Upper lobe of right lung (tissue), 1 donor: ENCODE measurements around the gene NXNL2. TPM values are rescaled to one million over a fixed set of nuclear protein-coding genes. Genes with fewer than 3 reads are reported as not detected.
A peak's percentile ranks its signal among the peaks of the same experiment; 100 is the strongest.

Source experiments
- ATAC-seq: fragments of 200-7000 bp; cut with Tn5 transposase; one replicate; pipeline ENCODE4 v1.9.1; 2020; ENCODE audit warnings: mild to moderate bottlenecking, moderate library complexity
- DNase-seq: peaks from one replicate; pipeline ENCODE4 v3.0.0-alpha.2; 2020
- H3K27ac ChIP-seq: fragments of 200-600 bp; one replicate; pipeline ENCODE4 v1.8.0; 2022
- H3K27me3 ChIP-seq: fragments of 200-600 bp; one replicate; pipeline ENCODE4 v1.8.0; 2022; ENCODE audit warnings: mild to moderate bottlenecking
- H3K36me3 ChIP-seq: fragments of 200-600 bp; one replicate; pipeline ENCODE4 v1.8.0; 2022
- H3K4me1 ChIP-seq: fragments of 200-600 bp; one replicate; pipeline ENCODE4 v1.8.0; 2022
- H3K4me3 ChIP-seq: fragments of 200-600 bp; one replicate; pipeline ENCODE4 v1.8.0; 2022; ENCODE audit warnings: mild to moderate bottlenecking
- H3K9me3 ChIP-seq: fragments of 200-600 bp; one replicate; pipeline ENCODE4 v1.8.0; 2022
- CTCF ChIP-seq: fragments of 200-600 bp; IDR thresholded peaks from one replicate; pipeline ENCODE4 v1.8.0; 2022; ENCODE audit warnings: antibody characterized with exemption
- intact Hi-C: fragments of 100-400 bp; cut with DNase I; formaldehyde crosslinking; loops from one replicate; pipeline ENCODE4 v1.11.0; 2022
- total RNA-seq: library from RNA; stranded (reverse); fragmentation: NEBNext Ultra II Directional; extraction: Animal tissue kit (Norgen Biotek cat#: 25700); gene quantifications from one replicate; pipeline ENCODE4 v1.2.1, GENCODE V29; 2021
- donor health status: DM: no; HTN: yes; CAD: no; lungs with severe emphysema.

NXNL2 gene
- total RNA-seq, 1 donor from 2014 or later, result not detected

DNA sequence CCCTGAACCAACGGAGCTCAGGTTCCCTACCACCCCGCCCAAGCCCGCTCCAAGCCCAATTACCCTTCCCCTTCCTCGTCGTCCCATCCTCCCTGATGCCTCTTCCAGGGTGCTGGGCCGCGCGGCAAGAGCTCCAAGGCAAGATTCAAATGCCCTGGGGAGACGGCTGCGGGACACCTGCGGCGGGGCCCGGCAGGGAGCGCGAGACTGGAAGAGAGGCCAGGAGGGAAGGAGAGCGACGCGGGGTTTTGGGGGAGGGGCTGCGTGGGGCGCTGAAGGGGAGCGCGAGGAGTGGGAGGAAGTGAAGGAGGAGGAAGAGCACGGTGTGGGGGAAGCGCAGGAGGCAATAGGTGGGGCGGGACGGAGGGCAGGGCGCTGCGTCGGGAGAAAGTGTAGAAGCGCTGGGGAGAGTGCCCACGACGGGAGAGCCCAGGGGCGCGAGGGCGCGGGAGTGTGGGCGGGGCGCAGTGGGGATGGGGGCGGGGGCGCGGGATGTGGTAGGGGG is 975 bp upstream of the NXNL2 start:
- no peak for TF ChIP-seq CTCF
- DNase-seq (peak; percentile 73), ATAC-seq (peak; percentile 51)
- H3K36me3 ChIP-seq, result no peaks in the 10 kb centered on the region
- no peaks in the 10 kb centered on the region for H3K9me3 ChIP-seq
- peak overlapping the region; percentile 54 for H3K4me3 ChIP-seq
- intact Hi-C loops, result no loop called here
- peaks cover 14% of the 10 kb centered on the region for H3K4me1 ChIP-seq
- peaks cover 12% of the 10 kb centered on the region for H3K27me3 ChIP-seq
- peak overlapping the region; percentile 55 for H3K27ac ChIP-seq

DNA sequence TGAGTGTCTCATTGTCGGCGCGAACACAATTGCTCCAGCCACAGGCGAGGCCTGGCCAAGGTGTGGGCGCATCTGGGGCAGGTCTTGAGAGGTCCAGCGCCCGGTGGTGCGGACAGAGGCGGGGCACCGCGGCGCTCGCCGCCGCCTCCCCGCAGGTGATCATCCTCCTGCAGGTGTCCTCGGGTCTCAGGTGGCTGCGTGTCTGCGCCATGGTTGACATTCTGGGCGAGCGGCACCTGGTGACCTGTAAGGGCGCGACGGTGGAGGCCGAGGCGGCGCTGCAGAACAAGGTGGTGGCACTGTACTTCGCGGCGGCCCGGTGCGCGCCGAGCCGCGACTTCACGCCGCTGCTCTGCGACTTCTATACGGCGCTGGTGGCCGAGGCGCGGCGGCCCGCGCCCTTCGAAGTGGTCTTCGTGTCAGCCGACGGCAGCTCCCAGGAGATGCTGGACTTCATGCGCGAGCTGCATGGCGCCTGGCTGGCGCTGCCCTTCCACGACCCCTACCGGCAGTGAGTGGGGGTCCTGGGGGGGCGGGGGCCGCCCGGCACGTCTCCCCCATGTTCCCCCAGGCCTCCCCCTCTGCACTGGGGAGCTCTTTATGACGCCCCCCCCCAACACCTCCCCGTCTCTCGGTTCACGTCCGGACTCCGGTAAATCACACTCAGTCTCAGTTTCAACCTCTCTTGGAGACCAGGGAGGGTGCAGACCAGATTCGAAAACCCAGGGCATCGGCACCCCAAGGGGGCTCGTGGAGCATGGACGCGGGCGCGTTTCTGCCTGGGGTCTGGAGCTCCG is 446 bp downstream of the NXNL2 start:
- Histone ChIP-seq H3K27ac (peak overlapping the region; percentile 42), H3K9me3 (no peaks in the 10 kb centered on the region), H3K27me3 (peaks cover 12% of the 10 kb centered on the region), H3K4me3 (peak overlapping the region; percentile 54), H3K4me1 (peaks cover 14% of the 10 kb centered on the region), H3K36me3 (no peaks in the 10 kb centered on the region)
- ATAC-seq (peak; percentile 4), DNase-seq (peak; percentile 77)
- intact Hi-C loops, result no loop called here
- TF ChIP-seq CTCF, result no peak

GRCh38 chr9:88536023-88536324 is 996 bp downstream of the NXNL2 start:
- ATAC-seq, result no peak
- no peak for DNase-seq
- TF ChIP-seq CTCF, result no peak
- peaks cover 14% of the 10 kb centered on the region for H3K4me1 ChIP-seq
- peaks cover 12% of the 10 kb centered on the region for H3K27me3 ChIP-seq
- no peaks in the 10 kb centered on the region for H3K9me3 ChIP-seq
- intact Hi-C loops, result no loop called here
- H3K27ac ChIP-seq, result no peak overlapping the region
- no peaks in the 10 kb centered on the region for H3K36me3 ChIP-seq
- H3K4me3 ChIP-seq, result peak overlapping the region; percentile 54

DNA sequence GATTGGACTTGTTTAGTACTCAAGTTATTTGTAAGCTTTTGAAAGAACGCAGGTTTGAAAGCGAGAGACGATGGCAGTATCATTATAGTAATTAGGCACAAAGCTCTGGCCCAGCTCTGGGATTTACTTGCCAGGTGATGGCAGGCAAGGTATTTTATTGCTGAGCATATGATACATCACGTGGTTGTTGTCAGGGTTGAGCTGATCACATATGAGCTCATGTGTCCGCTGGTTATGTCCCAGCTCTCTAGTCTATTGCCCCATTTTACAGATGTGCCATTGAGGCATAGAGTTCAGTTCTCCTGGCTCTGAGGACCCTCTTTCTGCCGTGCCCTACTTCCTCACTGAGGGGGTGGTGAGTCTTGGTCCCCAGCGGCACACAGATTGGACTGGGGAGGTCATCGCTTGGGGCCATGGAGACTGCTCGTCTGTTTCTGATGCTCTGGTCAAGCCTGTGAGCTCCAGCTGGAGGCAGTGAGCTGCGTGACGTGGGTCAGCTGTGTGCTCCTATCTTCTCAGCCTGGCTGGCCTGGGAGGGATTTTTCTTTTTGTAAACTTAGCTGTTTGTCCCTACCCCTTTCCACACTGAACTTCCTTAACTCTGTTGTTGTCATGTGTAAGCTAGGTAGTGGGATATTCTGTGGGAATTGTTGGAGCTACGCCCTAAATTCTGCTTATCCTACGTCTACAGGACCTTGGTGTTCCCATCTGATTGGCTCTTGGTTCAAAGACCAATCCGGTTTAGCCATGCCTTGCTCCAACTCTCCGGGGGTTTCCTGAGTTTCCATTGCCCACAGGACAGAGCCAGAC is 2.2 kb downstream of the NXNL2 start:
- DNase-seq (no peak), ATAC-seq (no peak)
- Histone ChIP-seq H3K4me3 (no peak overlapping the region), H3K27me3 (peaks cover 12% of the 10 kb centered on the region), H3K4me1 (peaks cover 14% of the 10 kb centered on the region), H3K9me3 (no peaks in the 10 kb centered on the region), H3K36me3 (no peaks in the 10 kb centered on the region), H3K27ac (no peak overlapping the region)
- no peak for TF ChIP-seq CTCF
- intact Hi-C loops, result no loop called here

DNA sequence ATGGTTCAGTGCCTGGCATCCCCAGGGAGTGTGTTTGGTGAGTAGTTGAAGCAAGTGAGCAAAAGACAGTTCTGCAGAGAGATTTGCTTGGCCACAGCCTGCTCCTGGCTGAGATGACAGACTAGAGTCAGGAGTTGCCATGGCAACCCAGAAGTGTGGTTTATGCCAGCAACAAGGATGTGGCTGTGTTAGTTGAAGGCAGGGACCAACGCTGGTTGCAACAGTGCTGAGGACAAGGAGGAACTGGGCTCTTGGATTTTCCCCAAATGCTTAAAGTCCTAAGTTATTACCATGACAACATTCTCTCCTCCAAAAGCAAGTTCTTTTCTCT is 2.7 kb downstream of the NXNL2 start:
- intact Hi-C loops, result no loop called here
- no peak overlapping the region for H3K27ac ChIP-seq
- no peak for ATAC-seq
- no peak overlapping the region for H3K4me3 ChIP-seq
- peaks cover 14% of the 10 kb centered on the region for H3K4me1 ChIP-seq
- H3K27me3 ChIP-seq, result peaks cover 12% of the 10 kb centered on the region
- H3K36me3 ChIP-seq, result no peaks in the 10 kb centered on the region
- no peak for TF ChIP-seq CTCF
- DNase-seq, result no peak
- H3K9me3 ChIP-seq, result no peaks in the 10 kb centered on the region
